OCI-LY1 (cell line): ENCODE results near the gene PDK3.

Source experiments
- H2AFZ ChIP-seq: fragments of 200-600 bp; sonication (generic), shearing (Covaris generic); 2 replicates; pipeline ENCODE4 v1.6.0; 2014; ENCODE audit warnings: antibody characterized with exemption, mild to moderate bottlenecking, low read length
- H3F3A ChIP-seq: fragments of 200-600 bp; sonication (generic), shearing (Covaris generic); 2 replicates; pipeline ENCODE4 v1.6.0; 2014; ENCODE audit warnings: mild to moderate bottlenecking, antibody characterized with exemption, low read length, moderate library complexity; ENCODE audit not compliant: insufficient read depth
- H3K27ac ChIP-seq: fragments of 200-600 bp; sonication (generic); 2 replicates; pipeline ENCODE4 v1.5.1; 2014; ENCODE audit warnings: low read length, mixed run types, mild to moderate bottlenecking, low read depth; ENCODE audit not compliant: poor library complexity, severe bottlenecking
- H3K27me3 ChIP-seq: fragments of 200-600 bp; sonication (generic); 2 replicates; pipeline ENCODE4 v1.6.0; 2014; ENCODE audit warnings: antibody characterized with exemption, mild to moderate bottlenecking, low read length, moderate library complexity; ENCODE audit not compliant: insufficient read depth
- H3K36me3 ChIP-seq: fragments of 200-600 bp; sonication (generic); 2 replicates; pipeline ENCODE4 v1.6.1; 2014; ENCODE audit warnings: mild to moderate bottlenecking, antibody characterized with exemption, low read length, moderate library complexity, mixed read lengths; ENCODE audit not compliant: insufficient read depth
- H3K4me1 ChIP-seq: fragments of 200-600 bp; sonication (generic); 2 replicates; pipeline ENCODE4 v1.5.1; 2014; ENCODE audit warnings: mild to moderate bottlenecking, low read length, moderate library complexity; ENCODE audit not compliant: insufficient read depth, severe bottlenecking
- H3K4me2 ChIP-seq: fragments of 200-600 bp; sonication (generic), shearing (Covaris generic); 2 replicates; pipeline ENCODE4 v1.6.1; 2014; ENCODE audit warnings: low read length
- H3K4me3 ChIP-seq: fragments of 200-600 bp; sonication (generic); 2 replicates; pipeline ENCODE4 v1.5.1; 2014; ENCODE audit warnings: low read length, low read depth, mild to moderate bottlenecking, mixed read lengths; ENCODE audit not compliant: poor library complexity, severe bottlenecking
- H3K79me2 ChIP-seq: fragments of 200-600 bp; shearing (Covaris generic); 2 replicates; pipeline ENCODE4 v1.6.1; 2016; ENCODE audit warnings: mixed run types, low read length, mixed read lengths; ENCODE audit not compliant: insufficient read depth
- H3K9ac ChIP-seq: fragments of 200-600 bp; sonication (generic), shearing (Covaris generic); 2 replicates; pipeline ENCODE4 v1.6.1; 2014; ENCODE audit warnings: mild to moderate bottlenecking, low read length, mixed read lengths
- H3K9me2 ChIP-seq: fragments of 200-600 bp; sonication (generic), shearing (Covaris generic); 2 replicates; pipeline ENCODE4 v1.6.1; 2014; ENCODE audit warnings: low read depth, mild to moderate bottlenecking, low read length, mixed read lengths
- H3K9me3 ChIP-seq: fragments of 200-600 bp; shearing (Covaris generic); 2 replicates; pipeline ENCODE4 v1.6.1; 2014; ENCODE audit warnings: low read length, mixed read lengths
- H4K20me1 ChIP-seq: fragments of 200-600 bp; sonication (generic), shearing (Covaris generic); 2 replicates; pipeline ENCODE4 v1.6.0; 2016; ENCODE audit warnings: mild to moderate bottlenecking, low read length; ENCODE audit not compliant: insufficient read depth
- EZH2 ChIP-seq: fragments of 200-600 bp; sonication (generic), shearing (Covaris generic); IDR thresholded peaks from 2 replicates; pipeline ENCODE4 v1.8.0; 2017; ENCODE audit warnings: borderline replicate concordance, mixed run types, mild to moderate bottlenecking, antibody characterized with exemption, low read length, moderate library complexity, mixed read lengths
- TF ChIP-seq, protein P1 (sequence below): fragments of 200-600 bp; sonication (generic), shearing (Covaris generic); IDR thresholded peaks from 2 replicates; pipeline ENCODE4 v1.5.1; 2017; ENCODE audit warnings: mild to moderate bottlenecking, antibody characterized with exemption, low read length, moderate library complexity, mixed read lengths

The PDK3 gene

GRCh38 chrX:24480400-24480865 is 15.3 kb downstream of the PDK3 start:
- Histone ChIP-seq H3K9me2 (no peaks in the 10 kb centered on the region), H3K4me1 (peaks cover 36% of the 10 kb centered on the region), H3K27ac (peak overlapping the region; percentile 82), H3K36me3 (no peaks in the 10 kb centered on the region), H3K79me2 (peaks cover 16% of the 10 kb centered on the region), H3K4me2 (peak overlapping the region; percentile 74), H3K9me3 (no peaks in the 10 kb centered on the region), H3K27me3 (no peaks in the 10 kb centered on the region), H3F3A (no peaks in the 10 kb centered on the region), H3K4me3 (peak overlapping the region; percentile 49), H4K20me1 (no peaks in the 10 kb centered on the region), H2AFZ (no peak overlapping the region), H3K9ac (peak overlapping the region; percentile 48; the same call in 1 of the 2 replicates)
- TF ChIP-seq EZH2 = no peak
- TF ChIP-seq, protein P1, sequence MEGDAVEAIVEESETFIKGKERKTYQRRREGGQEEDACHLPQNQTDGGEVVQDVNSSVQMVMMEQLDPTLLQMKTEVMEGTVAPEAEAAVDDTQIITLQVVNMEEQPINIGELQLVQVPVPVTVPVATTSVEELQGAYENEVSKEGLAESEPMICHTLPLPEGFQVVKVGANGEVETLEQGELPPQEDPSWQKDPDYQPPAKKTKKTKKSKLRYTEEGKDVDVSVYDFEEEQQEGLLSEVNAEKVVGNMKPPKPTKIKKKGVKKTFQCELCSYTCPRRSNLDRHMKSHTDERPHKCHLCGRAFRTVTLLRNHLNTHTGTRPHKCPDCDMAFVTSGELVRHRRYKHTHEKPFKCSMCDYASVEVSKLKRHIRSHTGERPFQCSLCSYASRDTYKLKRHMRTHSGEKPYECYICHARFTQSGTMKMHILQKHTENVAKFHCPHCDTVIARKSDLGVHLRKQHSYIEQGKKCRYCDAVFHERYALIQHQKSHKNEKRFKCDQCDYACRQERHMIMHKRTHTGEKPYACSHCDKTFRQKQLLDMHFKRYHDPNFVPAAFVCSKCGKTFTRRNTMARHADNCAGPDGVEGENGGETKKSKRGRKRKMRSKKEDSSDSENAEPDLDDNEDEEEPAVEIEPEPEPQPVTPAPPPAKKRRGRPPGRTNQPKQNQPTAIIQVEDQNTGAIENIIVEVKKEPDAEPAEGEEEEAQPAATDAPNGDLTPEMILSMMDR = no peak

- H3K4me2 ChIP-seq = no peak overlapping the region
- no peaks in the 10 kb centered on the region for H3K27me3 ChIP-seq
- H3K9me2 ChIP-seq = no peaks in the 10 kb centered on the region
- TF ChIP-seq EZH2 = no peak
- TF ChIP-seq, protein P1 = no peak
- no peaks in the 10 kb centered on the region for H3F3A ChIP-seq
- H3K4me1 ChIP-seq = peaks cover 22% of the 10 kb centered on the region
- H3K27ac ChIP-seq = no peak overlapping the region
- H2AFZ ChIP-seq = no peak overlapping the region
- no peaks in the 10 kb centered on the region for H4K20me1 ChIP-seq
- no peaks in the 10 kb centered on the region for H3K9me3 ChIP-seq
- no peaks in the 10 kb centered on the region for H3K36me3 ChIP-seq
- H3K79me2 ChIP-seq = 0 out of 2 replicates have a peak, but pooled peaks cover under 1% of the 10 kb centered on the region
- no peak overlapping the region for H3K4me3 ChIP-seq
- no peak overlapping the region for H3K9ac ChIP-seq
Observed at GRCh38 chrX:24482823-24483415, 17.8 kb downstream of the PDK3 start.

GRCh38 chrX:24483596-24483995 is 18.5 kb downstream of the PDK3 start:
- Histone ChIP-seq H4K20me1 (no peaks in the 10 kb centered on the region), H3K9me2 (no peaks in the 10 kb centered on the region), H3K27ac (no peak overlapping the region), H3F3A (no peaks in the 10 kb centered on the region), H3K9me3 (no peaks in the 10 kb centered on the region), H2AFZ (no peak overlapping the region), H3K36me3 (no peaks in the 10 kb centered on the region), H3K4me3 (no peak overlapping the region), H3K79me2 (no peaks in the 10 kb centered on the region), H3K4me1 (peaks cover 18% of the 10 kb centered on the region), H3K9ac (no peak overlapping the region), H3K27me3 (no peaks in the 10 kb centered on the region), H3K4me2 (no peak overlapping the region)
- TF ChIP-seq, protein P1 = no peak
- TF ChIP-seq EZH2 = no peak
